Keratinocyte (primary cell): ENCODE data around the gene WWC1. TPM values are rescaled to one million over a fixed set of nuclear protein-coding genes. Genes with fewer than 3 reads are reported as not detected.

Experiments
- DNase-seq: peaks from one replicate; pipeline ENCODE4 v3.0.0-alpha.2; 2011; ENCODE audit warnings: low read depth, missing footprints, low spot score
- FAIRE-seq: peaks from 2 replicates; lab custom pipeline; 2011; peaks lifted over from hg19 to GRCh38; lab: Jason Lieb, UNC
- H2AFZ ChIP-seq: 2 replicates; pipeline ENCODE4 v1.6.0; 2012; ENCODE audit warnings: low read length, control low read depth, inconsistent platforms; ENCODE audit not compliant: control insufficient read depth
- H3K27ac ChIP-seq: 2 replicates; pipeline ENCODE4 v1.5.1; 2011; ENCODE audit warnings: low read length; ENCODE audit not compliant: control insufficient read depth, insufficient read depth
- H3K27me3 ChIP-seq: 3 replicates; pipeline ENCODE4 v1.6.0; 2011; ENCODE audit warnings: low read length; ENCODE audit not compliant: control insufficient read depth, insufficient read depth; ENCODE audit errors: extremely low read depth
- H3K36me3 ChIP-seq, 2 experiments: 2 replicates in 1 of 2; 3 replicates in 1 of 2; pipeline ENCODE4 v1.5.1; 2011; ENCODE audit warnings: low read length in 2 of 2, mild to moderate bottlenecking in 1 of 2; ENCODE audit not compliant: control insufficient read depth in 2 of 2, insufficient read depth in 2 of 2; ENCODE audit errors: extremely low read depth in 1 of 2
- H3K4me1 ChIP-seq: 3 replicates; pipeline ENCODE4 v1.5.1; 2011; ENCODE audit warnings: low read length; ENCODE audit not compliant: control insufficient read depth, insufficient read depth; ENCODE audit errors: extremely low read depth
- H3K4me2 ChIP-seq: 3 replicates; pipeline ENCODE4 v1.6.0; 2011; ENCODE audit warnings: low read depth, low read length; ENCODE audit not compliant: control insufficient read depth, insufficient read depth; ENCODE audit errors: extremely low read depth
- H3K4me3 ChIP-seq, 3 experiments: fragments of 200-600 bp in 1 of 3; sonication (generic) in 1 of 3; 2 replicates in 2 of 3; 3 replicates in 1 of 3; pipeline ENCODE4 v1.5.1; 2011 to 2016; ENCODE audit warnings: low read length in 3 of 3, mild to moderate bottlenecking in 3 of 3, control low read depth in 2 of 3, inconsistent platforms in 1 of 3, low read depth in 1 of 3, mixed read lengths in 1 of 3, mixed run types in 1 of 3, moderate library complexity in 1 of 3; ENCODE audit not compliant: control insufficient read depth in 2 of 3, insufficient read depth in 2 of 3; ENCODE audit errors: extremely low read depth in 1 of 3
- H3K79me2 ChIP-seq: 2 replicates; pipeline ENCODE4 v1.6.0; 2012; ENCODE audit warnings: low read length; ENCODE audit not compliant: control insufficient read depth, insufficient read depth
- H3K9ac ChIP-seq: 3 replicates; pipeline ENCODE4 v1.6.0; 2011; ENCODE audit warnings: low read length; ENCODE audit not compliant: control insufficient read depth, insufficient read depth; ENCODE audit errors: extremely low read depth
- H3K9me1 ChIP-seq: 3 replicates; pipeline ENCODE4 v1.6.0; 2011; ENCODE audit warnings: low read length; ENCODE audit not compliant: control insufficient read depth, insufficient read depth; ENCODE audit errors: extremely low read depth
- H3K9me3 ChIP-seq: 2 replicates; pipeline ENCODE4 v1.5.1; 2012; ENCODE audit warnings: low read depth, low read length; ENCODE audit not compliant: control insufficient read depth
- H4K20me1 ChIP-seq: 3 replicates; pipeline ENCODE4 v1.6.0; 2011; ENCODE audit warnings: low read length; ENCODE audit not compliant: control insufficient read depth, insufficient read depth; ENCODE audit errors: extremely low read depth
- EZH2 ChIP-seq: IDR thresholded peaks from one replicate; pipeline ENCODE4 v1.6.1; 2012; ENCODE audit warnings: inconsistent platforms, mild to moderate bottlenecking, low read length, moderate library complexity
- dilution Hi-C: fragments of 300-500 bp; cut with MboI; formaldehyde crosslinking; loops from one replicate; pipeline ENCODE4 v1.7.0; 2020; ENCODE audit warnings: low sequenced_read_pairs; ENCODE audit not compliant: extremely low pct_ligation_motif_present
- polyA plus RNA-seq, 5 experiments: library from polyadenylated mRNA; depleted of rRNA in 3 of 5; stranded (reverse) in 3 of 5; stranded (forward) in 1 of 5; unstranded in 1 of 5; fragments of >200 nt; gene quantifications; 1 replicate in 1 of 5; 2 replicates in 3 of 5; 3 replicates in 1 of 5; pipeline versions ENCODE4 v1.2.1 to v1.2.3, GENCODE V29; 2011 to 2012; ENCODE audit warnings: missing spikeins in 2 of 5, low read depth in 1 of 5, low replicate concordance in 1 of 5
- TF ChIP-seq, protein P1 (sequence below), 3 experiments: IDR thresholded peaks in 1 of 3; conservative IDR thresholded peaks in 1 of 3; optimal IDR thresholded peaks in 1 of 3; 2 replicates in 2 of 3; 3 replicates in 1 of 3; pipeline versions ENCODE3 to v1.5.1; 2011; ENCODE audit warnings: low read length in 3 of 3, mild to moderate bottlenecking in 3 of 3, moderate library complexity in 2 of 3, control low read depth in 1 of 3, inconsistent platforms in 1 of 3; ENCODE audit not compliant: insufficient read depth in 2 of 3; ENCODE audit errors: extremely low read depth in 1 of 3

The WWC1 gene
- polyA plus RNA-seq, 1 donor (not counting 4 experiments of a cell fraction or from before 2014, with no cell fraction given): 19.8 TPM

- peaks cover 2% of the 10 kb centered on the region for H3K9me1 ChIP-seq
- H3K9me3 ChIP-seq: no peaks in the 10 kb centered on the region
- H3K4me2 ChIP-seq: no peak overlapping the region
- H3K27ac ChIP-seq: no peak overlapping the region
- FAIRE-seq (no peak), DNase-seq (no peak)
- H4K20me1 ChIP-seq: no peaks in the 10 kb centered on the region
- TF ChIP-seq, protein P1, sequence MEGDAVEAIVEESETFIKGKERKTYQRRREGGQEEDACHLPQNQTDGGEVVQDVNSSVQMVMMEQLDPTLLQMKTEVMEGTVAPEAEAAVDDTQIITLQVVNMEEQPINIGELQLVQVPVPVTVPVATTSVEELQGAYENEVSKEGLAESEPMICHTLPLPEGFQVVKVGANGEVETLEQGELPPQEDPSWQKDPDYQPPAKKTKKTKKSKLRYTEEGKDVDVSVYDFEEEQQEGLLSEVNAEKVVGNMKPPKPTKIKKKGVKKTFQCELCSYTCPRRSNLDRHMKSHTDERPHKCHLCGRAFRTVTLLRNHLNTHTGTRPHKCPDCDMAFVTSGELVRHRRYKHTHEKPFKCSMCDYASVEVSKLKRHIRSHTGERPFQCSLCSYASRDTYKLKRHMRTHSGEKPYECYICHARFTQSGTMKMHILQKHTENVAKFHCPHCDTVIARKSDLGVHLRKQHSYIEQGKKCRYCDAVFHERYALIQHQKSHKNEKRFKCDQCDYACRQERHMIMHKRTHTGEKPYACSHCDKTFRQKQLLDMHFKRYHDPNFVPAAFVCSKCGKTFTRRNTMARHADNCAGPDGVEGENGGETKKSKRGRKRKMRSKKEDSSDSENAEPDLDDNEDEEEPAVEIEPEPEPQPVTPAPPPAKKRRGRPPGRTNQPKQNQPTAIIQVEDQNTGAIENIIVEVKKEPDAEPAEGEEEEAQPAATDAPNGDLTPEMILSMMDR (optimal IDR thresholded peaks at IDR 0.05 in 1 of 3, IDR thresholded peaks at IDR 0.05 in 1 of 3, conservative IDR thresholded peaks at IDR 0.05 in 1 of 3; ENCODE audit: extremely low read depth in 1 of 3, insufficient read depth in 2 of 3, low read length in 3 of 3): no peak
- no peak for TF ChIP-seq EZH2
- H3K9ac ChIP-seq: no peak overlapping the region
- H3K79me2 ChIP-seq: peaks cover 39% of the 10 kb centered on the region
- peaks cover 0 to 5% of the 10 kb centered on the region in 2 experiments for H3K36me3 ChIP-seq
- H2AFZ ChIP-seq: no peak overlapping the region
- dilution Hi-C loops: no loop called here
- peaks cover 9% of the 10 kb centered on the region for H3K4me1 ChIP-seq
- no peak overlapping the region for H3K4me3 ChIP-seq
- H3K27me3 ChIP-seq: no peaks in the 10 kb centered on the region
These were observed 79.4 kb downstream of the WWC1 start for GRCh38 chr5:168370831-168371230.

- Histone ChIP-seq H3K9me3 (no peaks in the 10 kb centered on the region), H3K9ac (no peak overlapping the region), H3K4me3 (no peak overlapping the region), H3K4me1 (no peaks in the 10 kb centered on the region), H3K36me3 (peaks cover 0 to 5% of the 10 kb centered on the region in 2 experiments), H3K79me2 (peaks cover 37% of the 10 kb centered on the region), H4K20me1 (no peaks in the 10 kb centered on the region), H2AFZ (no peak overlapping the region), H3K9me1 (peaks cover 2% of the 10 kb centered on the region), H3K4me2 (no peak overlapping the region), H3K27me3 (no peaks in the 10 kb centered on the region), H3K27ac (no peak overlapping the region)
- no peak for TF ChIP-seq EZH2
- TF ChIP-seq, protein P1 (optimal IDR thresholded peaks at IDR 0.05 in 1 of 3, IDR thresholded peaks at IDR 0.05 in 1 of 3, conservative IDR thresholded peaks at IDR 0.05 in 1 of 3; ENCODE audit: extremely low read depth in 1 of 3, insufficient read depth in 2 of 3, low read length in 3 of 3): no peak
- dilution Hi-C loops: no loop called here
- FAIRE-seq: no peak
- no peak for DNase-seq
These were observed 81.0 kb downstream of the WWC1 start for GRCh38 chr5:168372356-168372946.
